H1 (cell line): ENCODE results near the gene BCL2L12. TPM values are rescaled to one million over a fixed set of nuclear protein-coding genes. Genes with fewer than 3 reads are reported as not detected.

Experiments used
- CTCF ChIA-PET: fragments of 300-600 bp; sonication (Branson Sonifier 250); formaldehyde crosslinking; loops from one replicate; lab custom pipeline; 2021; ENCODE audit not compliant: partially characterized antibody; lab: Charles Lee
- POLR2A ChIA-PET: fragments of 300-600 bp; sonication (Branson Sonifier 250); formaldehyde crosslinking; loops from one replicate; lab custom pipeline; 2021; ENCODE audit warnings: inconsistent platforms; ENCODE audit not compliant: partially characterized antibody; lab: Charles Lee
- DNase-seq, 2 experiments: peaks; one replicate each; pipeline versions ENCODE4 v3.0.0 to v3.0.0-alpha.2; 2010 to 2022; ENCODE audit warnings: low spot score in 2 of 2, low read depth in 1 of 2, mixed read lengths in 1 of 2
- FAIRE-seq: peaks from 2 replicates; lab custom pipeline; 2011; peaks lifted over from hg19 to GRCh38; lab: Jason Lieb, UNC
- H2AFZ ChIP-seq: 2 replicates; pipeline ENCODE4 v1.8.1; 2012; ENCODE audit warnings: low read length, inconsistent platforms
- H2AK5ac ChIP-seq: 2 replicates; pipeline ENCODE4 v1.6.1; 2013; ENCODE audit warnings: low read depth, low read length
- H2BK120ac ChIP-seq: replicated peaks from 2 replicates; pipeline ENCODE3; 2013; ENCODE audit warnings: low read depth, low read length, inconsistent platforms
- H2BK12ac ChIP-seq: 2 replicates; pipeline ENCODE4 v1.6.1; 2013; ENCODE audit warnings: low read depth, low read length
- H2BK15ac ChIP-seq: 2 replicates; pipeline ENCODE4 v1.6.1; 2013; ENCODE audit warnings: low read length
- H2BK20ac ChIP-seq: 2 replicates; pipeline ENCODE4 v1.6.1; 2013; ENCODE audit warnings: low read length
- H2BK5ac ChIP-seq: 2 replicates; pipeline ENCODE4 v1.6.1; 2013; ENCODE audit warnings: low read depth, low read length
- H3K14ac ChIP-seq: 2 replicates; pipeline ENCODE4 v1.6.1; 2013; ENCODE audit warnings: inconsistent platforms; ENCODE audit not compliant: insufficient read length
- H3K18ac ChIP-seq: 2 replicates; pipeline ENCODE4 v1.6.1; 2013; ENCODE audit warnings: low read length; ENCODE audit errors: extremely low read depth
- H3K23ac ChIP-seq: 2 replicates; pipeline ENCODE4 v1.6.1; 2013; ENCODE audit warnings: inconsistent platforms; ENCODE audit not compliant: insufficient read length
- H3K23me2 ChIP-seq: 2 replicates; pipeline ENCODE4 v1.6.1; 2013; ENCODE audit warnings: low read depth, low read length
- H3K27ac ChIP-seq: 2 replicates; pipeline ENCODE4 v1.6.1; 2011; ENCODE audit warnings: low read depth, low read length, inconsistent platforms
- H3K27me3 ChIP-seq, 4 experiments: replicated peaks in 1 of 4; 1 replicate in 1 of 4; 2 replicates in 3 of 4; pipeline versions ENCODE4 v1.6.1 to v1.8.1; 2011 to 2013; ENCODE audit warnings: low read length in 3 of 4, mild to moderate bottlenecking in 3 of 4, inconsistent platforms in 2 of 4, mixed read lengths in 2 of 4, moderate library complexity in 1 of 4; ENCODE audit not compliant: control insufficient read depth in 3 of 4, insufficient read depth in 3 of 4; ENCODE audit errors: extremely low read depth in 1 of 4
- H3K36me3 ChIP-seq, 4 experiments: 2 replicates each; pipeline versions ENCODE4 v1.6.1 to v1.8.1; 2011 to 2013; ENCODE audit warnings: mild to moderate bottlenecking in 4 of 4, low read length in 3 of 4, moderate library complexity in 2 of 4, control low read depth in 1 of 4, inconsistent platforms in 1 of 4; ENCODE audit not compliant: insufficient read depth in 4 of 4, control insufficient read depth in 2 of 4
- H3K4ac ChIP-seq: replicated peaks from 2 replicates; pipeline ENCODE3; 2013; ENCODE audit warnings: low read length, low read depth, mixed read lengths, inconsistent platforms; ENCODE audit not compliant: insufficient read length
- H3K4me1 ChIP-seq, 4 experiments: replicated peaks in 1 of 4; 1 replicate in 1 of 4; 2 replicates in 3 of 4; pipeline versions ENCODE4 v1.6.1 to v1.8.1; 2011 to 2013; ENCODE audit warnings: low read length in 3 of 4, inconsistent platforms in 2 of 4, mixed read lengths in 1 of 4; ENCODE audit not compliant: insufficient read depth in 4 of 4, control insufficient read depth in 3 of 4
- H3K4me2 ChIP-seq, 2 experiments: 2 replicates each; pipeline versions ENCODE4 v1.6.1 to v1.8.1; 2011 to 2013; ENCODE audit warnings: low read depth in 2 of 2, low read length in 2 of 2, control low read depth in 1 of 2, inconsistent platforms in 1 of 2, mild to moderate bottlenecking in 1 of 2; ENCODE audit not compliant: insufficient read depth in 1 of 2
- H3K4me3 ChIP-seq, 4 experiments: fragments of 200-600, 300-600 bp in 1 of 4; sonication (generic), shearing (Covaris generic), sonication (Bioruptor Twin) in 1 of 4; 2 replicates each; pipeline versions ENCODE4 v1.5.1 to v1.8.1; 2011 to 2016; ENCODE audit warnings: low read length in 4 of 4, low read depth in 3 of 4, control low read depth in 2 of 4, inconsistent platforms in 2 of 4, mild to moderate bottlenecking in 2 of 4, mixed read lengths in 1 of 4, moderate library complexity in 1 of 4; ENCODE audit not compliant: insufficient read depth in 2 of 4; ENCODE audit errors: extremely low read depth in 1 of 4
- H3K56ac ChIP-seq: replicated peaks from 2 replicates; pipeline ENCODE3; 2013; ENCODE audit warnings: low read depth, mild to moderate bottlenecking, mixed read lengths, low read length, inconsistent platforms; ENCODE audit not compliant: insufficient read length
- H3K79me1 ChIP-seq: 2 replicates; pipeline ENCODE4 v1.6.1; 2013; ENCODE audit warnings: low read depth, low read length, control low read depth
- H3K79me2 ChIP-seq, 2 experiments: 2 replicates each; pipeline versions ENCODE4 v1.6.1 to v1.8.1; 2012 to 2013; ENCODE audit warnings: low read length in 2 of 2, mild to moderate bottlenecking in 2 of 2, inconsistent platforms in 1 of 2; ENCODE audit not compliant: insufficient read depth in 2 of 2, control insufficient read depth in 1 of 2
- H3K9ac ChIP-seq, 4 experiments: replicated peaks in 1 of 4; 1 replicate in 1 of 4; 2 replicates in 3 of 4; pipeline versions ENCODE4 v1.6.1 to v1.8.1; 2011 to 2013; ENCODE audit warnings: low read depth in 3 of 4, low read length in 3 of 4, control low read depth in 2 of 4, mild to moderate bottlenecking in 2 of 4, moderate library complexity in 2 of 4, inconsistent platforms in 1 of 4; ENCODE audit errors: extremely low read depth in 1 of 4
- H3K9me3 ChIP-seq, 2 experiments: 2 replicates each; pipeline versions ENCODE4 v1.6.1 to v1.8.1; 2012 to 2013; ENCODE audit warnings: mild to moderate bottlenecking in 2 of 2, moderate library complexity in 2 of 2, control low read depth in 1 of 2, inconsistent platforms in 1 of 2, low read depth in 1 of 2, low read length in 1 of 2, mixed read lengths in 1 of 2; ENCODE audit not compliant: insufficient read depth in 2 of 2
- H4K20me1 ChIP-seq, 2 experiments: replicated peaks in 1 of 2; 2 replicates each; pipeline versions ENCODE3 to v1.8.1; 2011 to 2013; ENCODE audit warnings: inconsistent platforms in 2 of 2, low read length in 2 of 2, mild to moderate bottlenecking in 1 of 2; ENCODE audit not compliant: insufficient read depth in 2 of 2, control insufficient read depth in 1 of 2
- H4K5ac ChIP-seq: 2 replicates; pipeline ENCODE4 v1.6.1; 2013; ENCODE audit warnings: low read length, low read depth, mixed read lengths, inconsistent platforms; ENCODE audit not compliant: insufficient read length
- H4K8ac ChIP-seq: 2 replicates; pipeline ENCODE4 v1.8.0; 2013; ENCODE audit warnings: mild to moderate bottlenecking, moderate library complexity, low read length, inconsistent platforms; ENCODE audit not compliant: insufficient read depth; ENCODE audit errors: extremely low read depth
- H4K91ac ChIP-seq: replicated peaks from 2 replicates; pipeline ENCODE3; 2013; ENCODE audit warnings: low read length, mixed read lengths, inconsistent platforms; ENCODE audit not compliant: insufficient read length
- CBX5 ChIP-seq: fragments of 300-800, 300-1000 bp; sonication (generic); IDR thresholded peaks from 2 replicates; pipeline ENCODE4 v1.7.1; 2016; ENCODE audit warnings: antibody characterized with exemption, low read length, low read depth
- EZH2 ChIP-seq: fragments of 200-600 bp; sonication (generic); IDR thresholded peaks from 2 replicates; pipeline ENCODE4 v1.7.1; 2012; ENCODE audit warnings: low read depth, mild to moderate bottlenecking, moderate library complexity, low read length, inconsistent platforms; ENCODE audit not compliant: severe bottlenecking
- GABPA ChIP-seq: IDR thresholded peaks from 2 replicates; pipeline ENCODE4 v1.6.1; 2011; ENCODE audit warnings: mild to moderate bottlenecking, low read length, moderate library complexity, borderline replicate concordance; ENCODE audit not compliant: insufficient read depth
- JUND ChIP-seq: IDR thresholded peaks from 2 replicates; pipeline ENCODE4 v1.6.1; 2011; ENCODE audit warnings: mild to moderate bottlenecking, improper control_type of control experiment, low read length
- RNF2 ChIP-seq: fragments of 200-900, 300-1000 bp; sonication (generic); IDR thresholded peaks from 2 replicates; pipeline ENCODE4 v1.7.1; 2016; ENCODE audit warnings: borderline replicate concordance, low read depth, mild to moderate bottlenecking, antibody characterized with exemption, low read length; ENCODE audit not compliant: poor library complexity, severe bottlenecking; ENCODE audit errors: missing control alignments
- RXRA ChIP-seq: IDR thresholded peaks from 2 replicates; pipeline ENCODE4 v1.6.1; 2011; ENCODE audit warnings: low read depth, mild to moderate bottlenecking, low read length, moderate library complexity; ENCODE audit not compliant: insufficient read depth
- SIX5 ChIP-seq: IDR thresholded peaks from 2 replicates; pipeline ENCODE4 v1.6.1; 2011; ENCODE audit warnings: mild to moderate bottlenecking, low read depth, low read length
- SUZ12 ChIP-seq: fragments of 200-600 bp; sonication (generic); IDR thresholded peaks from 2 replicates; pipeline ENCODE4 v1.6.1; 2012; ENCODE audit warnings: mild to moderate bottlenecking, inconsistent platforms, low read length, moderate library complexity, mixed read lengths
- TAF7 ChIP-seq: optimal IDR thresholded peaks from 2 replicates; pipeline ENCODE3; 2011; ENCODE audit warnings: low read depth, mild to moderate bottlenecking, inconsistent platforms, low read length, moderate library complexity, borderline replicate concordance
- TCF12 ChIP-seq: IDR thresholded peaks from 2 replicates; pipeline ENCODE4 v1.6.1; 2011; ENCODE audit warnings: low read depth, mild to moderate bottlenecking, low read length
- WGBS, 2 experiments: shearing (Covaris generic) in 1 of 2; methylation state at CpG; one replicate each; pipeline versions ENCODE4 v1.1.6 to v1.1.7; 2013 to 2015; ENCODE audit warnings: low lambda C conversion rate in 2 of 2, mixed read lengths in 2 of 2, inconsistent platforms in 1 of 2, low coverage in 1 of 2, missing lambda C conversion rate in 1 of 2; ENCODE audit not compliant: insufficient replicate concordance in 2 of 2, insufficient coverage in 1 of 2, insufficient read length in 1 of 2; ENCODE audit errors: extremely low coverage in 1 of 2, missing lambda C conversion rate in 1 of 2; 5-methylcytosine and 5-hydroxymethylcytosine counted together
- polyA plus RNA-seq, 7 experiments: library from polyadenylated mRNA; depleted of rRNA in 3 of 7; stranded (reverse) in 5 of 7; unstranded in 2 of 7; fragments of >200 nt in 5 of 7; fragments of 200-250 nt in 2 of 7; gene quantifications; 1 replicate in 5 of 7; 2 replicates in 1 of 7; 4 replicates in 1 of 7; pipeline versions ENCODE4 v1.2.1 to v1.2.3, GENCODE V29; 2011 to 2013; ENCODE audit warnings: missing spikeins in 2 of 7, mixed read lengths in 2 of 7
- total RNA-seq: library from RNA; stranded (reverse); fragmentation: NEBNext Ultra II Directional; extraction: Animal tissue kit (Norgen Biotek cat#: 25700); gene quantifications from 2 replicates; pipeline ENCODE4 v1.2.1, GENCODE V29; 2021
- TF ChIP-seq, protein P1 (sequence below): IDR thresholded peaks from 2 replicates; pipeline ENCODE4 v1.6.1; 2011; ENCODE audit warnings: low read length, improper control_type of control experiment

BCL2L12 gene
- total and polyA plus RNA-seq, 2 of the 8 experiments (the other 6 are each of a cell fraction or from before 2014, with no cell fraction given), result 126 to 209 TPM

DNA sequence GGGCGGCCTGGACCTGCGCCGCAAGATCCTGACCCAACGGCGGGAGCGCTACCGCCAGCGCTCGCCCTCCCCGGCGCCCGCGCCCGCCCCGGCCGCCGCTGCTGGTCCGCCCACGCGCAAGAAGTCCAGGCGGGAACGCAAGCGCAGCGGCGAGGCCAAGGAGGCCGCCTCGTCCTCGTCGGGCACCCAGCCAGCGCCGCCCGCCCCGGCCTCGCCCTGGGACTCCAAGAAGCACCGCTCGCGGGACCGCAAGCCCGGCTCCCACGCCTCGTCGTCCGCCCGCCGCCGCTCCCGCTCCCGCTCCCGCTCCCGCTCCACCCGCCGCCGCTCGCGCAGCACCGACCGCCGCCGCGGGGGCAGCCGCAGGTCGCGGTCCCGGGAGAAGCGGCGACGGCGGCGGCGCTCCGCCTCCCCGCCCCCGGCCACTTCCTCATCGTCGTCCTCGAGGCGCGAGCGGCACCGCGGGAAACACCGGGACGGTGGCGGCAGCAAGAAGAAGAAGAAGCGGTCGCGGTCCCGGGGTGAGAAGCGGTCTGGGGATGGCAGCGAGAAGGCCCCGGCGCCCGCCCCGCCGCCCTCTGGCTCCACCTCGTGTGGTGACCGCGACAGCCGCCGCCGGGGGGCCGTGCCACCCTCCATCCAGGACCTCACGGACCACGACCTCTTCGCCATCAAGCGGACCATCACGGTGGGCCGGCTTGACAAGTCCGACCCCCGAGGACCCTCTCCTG lies 13.7 kb upstream of the BCL2L12 start:
- H3K36me3 ChIP-seq, result peaks cover 13 to 69% (median 42%) of the 10 kb centered on the region in 4 experiments; a peak in 7 of 8 replicates
- TF ChIP-seq JUND, result no peak
- no peak for TF ChIP-seq RNF2
- TF ChIP-seq TCF12, result no peak
- no peak for TF ChIP-seq TAF7
- TF ChIP-seq EZH2, result no peak
- TF ChIP-seq SIX5, result no peak
- TF ChIP-seq RXRA, result no peak
- TF ChIP-seq SUZ12, result no peak
- TF ChIP-seq, protein P1, sequence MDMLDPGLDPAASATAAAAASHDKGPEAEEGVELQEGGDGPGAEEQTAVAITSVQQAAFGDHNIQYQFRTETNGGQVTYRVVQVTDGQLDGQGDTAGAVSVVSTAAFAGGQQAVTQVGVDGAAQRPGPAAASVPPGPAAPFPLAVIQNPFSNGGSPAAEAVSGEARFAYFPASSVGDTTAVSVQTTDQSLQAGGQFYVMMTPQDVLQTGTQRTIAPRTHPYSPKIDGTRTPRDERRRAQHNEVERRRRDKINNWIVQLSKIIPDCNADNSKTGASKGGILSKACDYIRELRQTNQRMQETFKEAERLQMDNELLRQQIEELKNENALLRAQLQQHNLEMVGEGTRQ, result no peak
- TF ChIP-seq CBX5, result no peak
- TF ChIP-seq GABPA, result no peak

More for the DNA sequence above, 13.7 kb upstream of the BCL2L12 start:
- WGBS, 2 experiments, result 97% methylated on average over 33 of the region's 110 CpGs; no CpG with 5 or more reads in 1 of the 2 experiments
- Histone ChIP-seq H2BK5ac (no peak overlapping the region), H4K91ac (no peak overlapping the region), H3K14ac (no peak overlapping the region), H3K79me1 (peaks cover 7% of the 10 kb centered on the region; the same call in 1 of the 2 replicates), H3K27me3 (no peaks in the 10 kb centered on the region), H2BK120ac (no peak overlapping the region), H3K27ac (no peak overlapping the region), H3K4me3 (no peak overlapping the region), H3K79me2 (peaks cover 0 to 3% of the 10 kb centered on the region in 2 experiments; a peak in 1 of 4 replicates), H3K56ac (no peak overlapping the region), H4K8ac (no peak overlapping the region), H3K4me2 (no peak overlapping the region), H2BK12ac (no peak overlapping the region), H2BK20ac (no peak overlapping the region), H3K18ac (no peak overlapping the region), H4K5ac (no peak overlapping the region), H3K9me3 (no peaks in the 10 kb centered on the region), H3K23me2 (no peaks in the 10 kb centered on the region), H3K9ac (no peak overlapping the region), H4K20me1 (peaks cover 6 to 13% of the 10 kb centered on the region in 2 experiments), H2BK15ac (no peak overlapping the region), H3K4me1 (peaks cover 0 to 9% (median 3%) of the 10 kb centered on the region in 4 experiments; a peak in 3 of 7 replicates), H3K4ac (no peak overlapping the region), H2AFZ (no peak overlapping the region), H2AK5ac (no peak overlapping the region), H3K23ac (no peak overlapping the region)
- DNase-seq (no peak), FAIRE-seq (no peak)
- ChIA-PET POLR2A (no interaction called here), CTCF (no interaction called here)
